GM12878 (cell line): ENCODE data around the gene OR5A1. TPM values are rescaled to one million over a fixed set of nuclear protein-coding genes. Genes with fewer than 3 reads are reported as not detected.

Experiments
- ATAC-seq: fragments of 200-7000 bp; cut with Tn5 transposase; 3 replicates; pipeline ENCODE4 v1.9.1; 2020; ENCODE audit warnings: mild to moderate bottlenecking, moderate library complexity
- BruUV-seq: library from RNA; stranded (reverse); fragments of 400-500 nt; replicated peaks from 2 replicates; lab custom pipeline; 2021; lab: Mats Ljungman, UMichigan
- CTCF ChIA-PET: fragments of 300-600 bp; sonication (Branson Sonifier 250); formaldehyde crosslinking; extraction: SDS; loops from one replicate; lab custom pipeline; 2021; ENCODE audit warnings: inconsistent platforms; lab: Yijun Ruan, JAX
- POLR2A ChIA-PET: fragments of 350-600 bp; formaldehyde crosslinking; extraction: SDS; loops from one replicate; lab custom pipeline; 2021; ENCODE audit warnings: inconsistent platforms; lab: Charles Lee
- RAD21 ChIA-PET: fragments of 300-600 bp; sonication (Branson Sonifier 250); formaldehyde crosslinking; loops from one replicate; lab custom pipeline; 2023; ENCODE audit warnings: antibody characterized with exemption; ENCODE audit not compliant: unreplicated experiment; lab: Charles Lee
- SMC1A ChIA-PET: fragments of 300-600 bp; sonication (Branson Sonifier 250); formaldehyde crosslinking; loops from one replicate; lab custom pipeline; 2023; ENCODE audit not compliant: unreplicated experiment, uncharacterized antibody; lab: Charles Lee
- DNase-seq: peaks from one replicate; pipeline ENCODE4 v3.0.0-alpha.2; 2011; ENCODE audit warnings: low read depth, low spot score
- FAIRE-seq: peaks from 3 replicates; lab custom pipeline; 2011; peaks lifted over from hg19 to GRCh38; lab: Jason Lieb, UNC
- H2AFZ ChIP-seq: 2 replicates; pipeline ENCODE4 v1.6.0; 2011; ENCODE audit warnings: low read depth, low read length, control low read depth; ENCODE audit not compliant: control insufficient read depth
- H3K27ac ChIP-seq: 2 replicates; pipeline ENCODE4 v1.5.1; 2011; ENCODE audit warnings: control low read depth; ENCODE audit not compliant: control insufficient read depth, insufficient read depth
- H3K27me3 ChIP-seq, 2 experiments: replicated peaks in 1 of 2; 2 replicates each; pipeline versions ENCODE4 v1.6.0 to v1.6.1; 2011; ENCODE audit warnings: low read length in 1 of 2; ENCODE audit not compliant: control insufficient read depth in 2 of 2, insufficient read depth in 2 of 2
- H3K36me3 ChIP-seq, 2 experiments: 2 replicates each; pipeline ENCODE4 v1.5.1; 2011; ENCODE audit warnings: low read length in 1 of 2; ENCODE audit not compliant: control insufficient read depth in 2 of 2, insufficient read depth in 2 of 2
- H3K4me1 ChIP-seq: 2 replicates; pipeline ENCODE4 v1.6.1; 2011; ENCODE audit warnings: mild to moderate bottlenecking, low read length, moderate library complexity, mixed read lengths; ENCODE audit not compliant: control insufficient read depth, insufficient read depth
- H3K4me2 ChIP-seq: 2 replicates; pipeline ENCODE4 v1.6.0; 2011; ENCODE audit warnings: control low read depth; ENCODE audit not compliant: control insufficient read depth, insufficient read depth
- H3K4me3 ChIP-seq: fragments of 200-600 bp; sonication (generic); 2 replicates; pipeline ENCODE4 v1.5.1; 2016
- H3K79me2 ChIP-seq: 2 replicates; pipeline ENCODE4 v1.6.0; 2011; ENCODE audit warnings: low read length; ENCODE audit not compliant: control insufficient read depth, insufficient read depth
- H3K9ac ChIP-seq: 2 replicates; pipeline ENCODE4 v1.8.0; 2011; ENCODE audit warnings: low read length, control low read depth, mixed read lengths; ENCODE audit not compliant: control insufficient read depth, insufficient read depth
- H3K9me3 ChIP-seq: replicated peaks from 3 replicates; pipeline ENCODE4 v1.5.1; 2011; ENCODE audit warnings: mild to moderate bottlenecking, low read length; ENCODE audit not compliant: control insufficient read depth, insufficient read depth
- H4K20me1 ChIP-seq: 2 replicates; pipeline ENCODE4 v1.6.0; 2011; ENCODE audit not compliant: control insufficient read depth, insufficient read depth
- FOXM1 ChIP-seq: IDR thresholded peaks from 2 replicates; pipeline ENCODE4 v1.6.1; 2012; ENCODE audit warnings: low read depth, mild to moderate bottlenecking, inconsistent platforms, low read length, moderate library complexity
- NR2C1 ChIP-seq: fragments of 450-650 bp; IDR thresholded peaks from 2 replicates; pipeline ENCODE4 v1.6.1; 2017; ENCODE audit warnings: antibody characterized with exemption, mild to moderate bottlenecking, moderate library complexity
- PML ChIP-seq: IDR thresholded peaks from 2 replicates; pipeline ENCODE4 v1.6.1; 2012; ENCODE audit warnings: low read length, inconsistent platforms
- WGBS: methylation state at CpG from one replicate; pipeline ENCODE4 v1.1.6; 2016; ENCODE audit warnings: low lambda C conversion rate; ENCODE audit not compliant: insufficient replicate concordance, insufficient coverage; ENCODE audit errors: missing lambda C conversion rate; 5-methylcytosine and 5-hydroxymethylcytosine counted together
- in situ Hi-C: fragments of 300-500 bp; cut with MboI; formaldehyde crosslinking; loops from 9 replicates; pipeline ENCODE4 v1.14.3; 2018; ENCODE audit warnings: mixed read lengths
- intact Hi-C: fragments of 100-400 bp; cut with micrococcal nuclease; formaldehyde crosslinking; loops from one replicate; pipeline ENCODE4 v1.14.2; 2022; ENCODE audit not compliant: unreplicated experiment
- polyA plus RNA-seq, 11 experiments: library from polyadenylated mRNA; depleted of rRNA in 4 of 11; unstranded in 6 of 11; stranded (reverse) in 5 of 11; fragments of >200 nt; fragmentation: Nextera tagmentation in 4 of 11; fragmentation: Illumina TruSeq in 1 of 11; extraction: Ambion mirVana in 4 of 11; extraction: Trizol in 1 of 11; gene quantifications; 1 replicate in 1 of 11; 2 replicates in 10 of 11; pipeline versions ENCODE4 v1.2.1 to v1.2.3, GENCODE V29; 2011 to 2016; ENCODE audit warnings: inconsistent platforms in 2 of 11, missing spikeins in 2 of 11, low read depth in 1 of 11
- total RNA-seq, 4 experiments: library from RNA; depleted of rRNA in 3 of 4; stranded (reverse); fragments of >200 nt in 3 of 4; fragmentation: Illumina TruSeq in 1 of 4; extraction: Trizol in 1 of 4; gene quantifications; 2 replicates each; pipeline versions ENCODE4 v1.2.1 to v1.2.3, GENCODE V29; 2013 to 2021
- TF ChIP-seq, protein P1 (sequence below): IDR thresholded peaks from 2 replicates; pipeline ENCODE4 v1.6.1; 2011; ENCODE audit warnings: mild to moderate bottlenecking, low read depth, low read length, moderate library complexity; ENCODE audit not compliant: insufficient replicate concordance
- TF ChIP-seq, protein P2 (sequence below): IDR thresholded peaks from 2 replicates; pipeline ENCODE4 v1.6.1; 2012; ENCODE audit warnings: improper control_type of control experiment, low read depth, low read length; ENCODE audit not compliant: insufficient replicate concordance
- TF ChIP-seq, protein P3 (sequence below): fragments of 450-650 bp; IDR thresholded peaks from 2 replicates; pipeline ENCODE4 v1.6.1; 2018; ENCODE audit warnings: borderline replicate concordance, mild to moderate bottlenecking; ENCODE audit not compliant: partially characterized antibody
- TF ChIP-seq, protein P4 (sequence below): IDR thresholded peaks from 2 replicates; pipeline ENCODE4 v1.6.1; 2011; ENCODE audit warnings: borderline replicate concordance, low read depth, mild to moderate bottlenecking, moderate library complexity, mixed read lengths, low read length; ENCODE audit not compliant: insufficient read depth; ENCODE audit errors: extremely low read length

The OR5A1 gene
- total and polyA plus RNA-seq, 10 of the 15 experiments (the other 5 are each of a cell fraction or from before 2014, with no cell fraction given): not detected

DNA sequence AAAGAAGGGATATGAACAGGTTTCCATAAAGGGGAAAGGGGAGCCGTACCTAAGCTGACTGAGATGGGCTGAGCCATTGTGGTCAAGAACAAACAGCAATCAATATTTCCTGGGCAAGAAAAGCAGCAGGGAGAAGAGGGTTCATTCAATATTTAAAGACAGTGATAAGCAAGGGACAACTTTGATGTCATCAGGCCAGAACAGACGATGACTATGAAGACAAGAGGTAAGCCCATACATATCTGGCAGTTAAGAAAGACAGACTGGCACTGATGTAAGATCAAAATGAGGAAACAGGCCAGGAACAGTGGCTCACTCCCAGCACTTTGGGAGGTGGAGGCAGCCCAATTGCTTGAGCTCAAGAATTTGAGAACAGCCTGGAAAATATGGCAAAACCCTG lies 12.4 kb upstream of the OR5A1 start:
- Histone ChIP-seq H3K27ac (no peak overlapping the region), H3K4me2 (no peak overlapping the region), H2AFZ (no peak overlapping the region), H3K9ac (no peak overlapping the region), H3K4me1 (no peaks in the 10 kb centered on the region), H3K79me2 (no peaks in the 10 kb centered on the region), H3K4me3 (no peak overlapping the region), H3K27me3 (no peaks in the 10 kb centered on the region), H3K36me3 (no peaks in the 10 kb centered on the region), H4K20me1 (no peaks in the 10 kb centered on the region), H3K9me3 (no peaks in the 10 kb centered on the region)
- in situ Hi-C loops (no loop called here), intact Hi-C loops (no loop called here)
- no peak for ATAC-seq
- DNase-seq: no peak
- ChIA-PET SMC1A (interaction anchor here (0.7 to 1.2 kb wide), 3 partner anchors 16 to 253 kb away, joined by 3 to 4 read pairs (median 3); no protein-coding TSS in a partner anchor), CTCF (interaction anchor here (0.7 to 1.4 kb wide), 6 partner anchors 9 to 252 kb away, joined by 3 to 4 read pairs (median 3); partner anchors contain the start of gene DTX4), RAD21 (no interaction called here), POLR2A (no interaction called here)
- WGBS: 36% methylated on average over 2 of the region's 2 CpGs
- BruUV-seq: no TSS peak
- TF ChIP-seq, protein P1, sequence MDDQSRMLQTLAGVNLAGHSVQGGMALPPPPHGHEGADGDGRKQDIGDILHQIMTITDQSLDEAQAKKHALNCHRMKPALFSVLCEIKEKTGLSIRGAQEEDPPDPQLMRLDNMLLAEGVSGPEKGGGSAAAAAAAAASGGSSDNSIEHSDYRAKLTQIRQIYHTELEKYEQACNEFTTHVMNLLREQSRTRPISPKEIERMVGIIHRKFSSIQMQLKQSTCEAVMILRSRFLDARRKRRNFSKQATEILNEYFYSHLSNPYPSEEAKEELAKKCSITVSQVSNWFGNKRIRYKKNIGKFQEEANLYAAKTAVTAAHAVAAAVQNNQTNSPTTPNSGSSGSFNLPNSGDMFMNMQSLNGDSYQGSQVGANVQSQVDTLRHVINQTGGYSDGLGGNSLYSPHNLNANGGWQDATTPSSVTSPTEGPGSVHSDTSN: no peak
- TF ChIP-seq, protein P2, sequence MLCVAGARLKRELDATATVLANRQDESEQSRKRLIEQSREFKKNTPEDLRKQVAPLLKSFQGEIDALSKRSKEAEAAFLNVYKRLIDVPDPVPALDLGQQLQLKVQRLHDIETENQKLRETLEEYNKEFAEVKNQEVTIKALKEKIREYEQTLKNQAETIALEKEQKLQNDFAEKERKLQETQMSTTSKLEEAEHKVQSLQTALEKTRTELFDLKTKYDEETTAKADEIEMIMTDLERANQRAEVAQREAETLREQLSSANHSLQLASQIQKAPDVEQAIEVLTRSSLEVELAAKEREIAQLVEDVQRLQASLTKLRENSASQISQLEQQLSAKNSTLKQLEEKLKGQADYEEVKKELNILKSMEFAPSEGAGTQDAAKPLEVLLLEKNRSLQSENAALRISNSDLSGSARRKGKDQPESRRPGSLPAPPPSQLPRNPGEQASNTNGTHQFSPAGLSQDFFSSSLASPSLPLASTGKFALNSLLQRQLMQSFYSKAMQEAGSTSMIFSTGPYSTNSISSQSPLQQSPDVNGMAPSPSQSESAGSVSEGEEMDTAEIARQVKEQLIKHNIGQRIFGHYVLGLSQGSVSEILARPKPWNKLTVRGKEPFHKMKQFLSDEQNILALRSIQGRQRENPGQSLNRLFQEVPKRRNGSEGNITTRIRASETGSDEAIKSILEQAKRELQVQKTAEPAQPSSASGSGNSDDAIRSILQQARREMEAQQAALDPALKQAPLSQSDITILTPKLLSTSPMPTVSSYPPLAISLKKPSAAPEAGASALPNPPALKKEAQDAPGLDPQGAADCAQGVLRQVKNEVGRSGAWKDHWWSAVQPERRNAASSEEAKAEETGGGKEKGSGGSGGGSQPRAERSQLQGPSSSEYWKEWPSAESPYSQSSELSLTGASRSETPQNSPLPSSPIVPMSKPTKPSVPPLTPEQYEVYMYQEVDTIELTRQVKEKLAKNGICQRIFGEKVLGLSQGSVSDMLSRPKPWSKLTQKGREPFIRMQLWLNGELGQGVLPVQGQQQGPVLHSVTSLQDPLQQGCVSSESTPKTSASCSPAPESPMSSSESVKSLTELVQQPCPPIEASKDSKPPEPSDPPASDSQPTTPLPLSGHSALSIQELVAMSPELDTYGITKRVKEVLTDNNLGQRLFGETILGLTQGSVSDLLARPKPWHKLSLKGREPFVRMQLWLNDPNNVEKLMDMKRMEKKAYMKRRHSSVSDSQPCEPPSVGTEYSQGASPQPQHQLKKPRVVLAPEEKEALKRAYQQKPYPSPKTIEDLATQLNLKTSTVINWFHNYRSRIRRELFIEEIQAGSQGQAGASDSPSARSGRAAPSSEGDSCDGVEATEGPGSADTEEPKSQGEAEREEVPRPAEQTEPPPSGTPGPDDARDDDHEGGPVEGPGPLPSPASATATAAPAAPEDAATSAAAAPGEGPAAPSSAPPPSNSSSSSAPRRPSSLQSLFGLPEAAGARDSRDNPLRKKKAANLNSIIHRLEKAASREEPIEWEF: no peak
- TF ChIP-seq PML (no peak), NR2C1 (no peak), FOXM1 (no peak)
- TF ChIP-seq, protein P3, sequence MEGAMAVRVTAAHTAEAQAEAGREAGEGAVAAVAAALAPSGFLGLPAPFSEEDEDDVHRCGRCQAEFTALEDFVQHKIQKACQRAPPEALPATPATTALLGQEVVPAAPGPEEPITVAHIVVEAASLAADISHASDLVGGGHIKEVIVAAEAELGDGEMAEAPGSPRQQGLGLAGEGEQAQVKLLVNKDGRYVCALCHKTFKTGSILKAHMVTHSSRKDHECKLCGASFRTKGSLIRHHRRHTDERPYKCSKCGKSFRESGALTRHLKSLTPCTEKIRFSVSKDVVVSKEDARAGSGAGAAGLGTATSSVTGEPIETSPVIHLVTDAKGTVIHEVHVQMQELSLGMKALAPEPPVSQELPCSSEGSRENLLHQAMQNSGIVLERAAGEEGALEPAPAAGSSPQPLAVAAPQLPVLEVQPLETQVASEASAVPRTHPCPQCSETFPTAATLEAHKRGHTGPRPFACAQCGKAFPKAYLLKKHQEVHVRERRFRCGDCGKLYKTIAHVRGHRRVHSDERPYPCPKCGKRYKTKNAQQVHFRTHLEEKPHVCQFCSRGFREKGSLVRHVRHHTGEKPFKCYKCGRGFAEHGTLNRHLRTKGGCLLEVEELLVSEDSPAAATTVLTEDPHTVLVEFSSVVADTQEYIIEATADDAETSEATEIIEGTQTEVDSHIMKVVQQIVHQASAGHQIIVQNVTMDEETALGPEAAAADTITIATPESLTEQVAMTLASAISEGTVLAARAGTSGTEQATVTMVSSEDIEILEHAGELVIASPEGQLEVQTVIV: no peak
- TF ChIP-seq, protein P4, sequence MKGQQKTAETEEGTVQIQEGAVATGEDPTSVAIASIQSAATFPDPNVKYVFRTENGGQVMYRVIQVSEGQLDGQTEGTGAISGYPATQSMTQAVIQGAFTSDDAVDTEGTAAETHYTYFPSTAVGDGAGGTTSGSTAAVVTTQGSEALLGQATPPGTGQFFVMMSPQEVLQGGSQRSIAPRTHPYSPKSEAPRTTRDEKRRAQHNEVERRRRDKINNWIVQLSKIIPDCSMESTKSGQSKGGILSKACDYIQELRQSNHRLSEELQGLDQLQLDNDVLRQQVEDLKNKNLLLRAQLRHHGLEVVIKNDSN: no peak
- no peak for FAIRE-seq
